Skin epidermis (tissue), 12 donors: Measurements from ENCODE around the gene PHYHIPL.

Source experiments
- H3K27ac ChIP-seq, 21 experiments: fragments of 200-600 bp; sonication (generic) in 11 of 21; one replicate each; pipeline ENCODE4 v1.5.0; 2020; ENCODE audit warnings: mild to moderate bottlenecking in 3 of 21, inconsistent platforms in 2 of 21, moderate library complexity in 2 of 21
- H3K4me3 ChIP-seq, 7 experiments: fragments of 200-600 bp; sonication (generic) in 2 of 7; one replicate each; pipeline ENCODE4 v1.5.0; 2020; ENCODE audit warnings: inconsistent platforms in 2 of 7, mild to moderate bottlenecking in 2 of 7, moderate library complexity in 1 of 7

Gene PHYHIPL

GRCh38 chr10:59243611-59244195 is 67.3 kb downstream of the PHYHIPL start:
- H3K4me3 ChIP-seq = no peak overlapping the region
- no peak overlapping the region for H3K27ac ChIP-seq

- no peak overlapping the region for H3K27ac ChIP-seq
- H3K4me3 ChIP-seq = no peak overlapping the region
Measured at GRCh38 chr10:59244871-59245270, 68.4 kb downstream of the PHYHIPL start.

GRCh38 chr10:59245686-59246085 is 69.2 kb downstream of the PHYHIPL start:
- no peak overlapping the region for H3K4me3 ChIP-seq
- no peak overlapping the region for H3K27ac ChIP-seq

GRCh38 chr10:59252491-59252890 is 76.0 kb downstream of the PHYHIPL start:
- Histone ChIP-seq H3K27ac (no peak overlapping the region), H3K4me3 (no peak overlapping the region)

GRCh38 chr10:59255463-59255862 is 79.0 kb downstream of the PHYHIPL start:
- H3K27ac ChIP-seq = no peak overlapping the region
- no peak overlapping the region for H3K4me3 ChIP-seq

- Histone ChIP-seq H3K4me3 (no peak overlapping the region), H3K27ac (no peak overlapping the region)
Measured at GRCh38 chr10:59257224-59257623, 80.8 kb downstream of the PHYHIPL start.

GRCh38 chr10:59258890-59259289 is 82.4 kb downstream of the PHYHIPL start:
- Histone ChIP-seq H3K27ac (no peak overlapping the region), H3K4me3 (no peak overlapping the region)

GRCh38 chr10:59265141-59265540 is 88.7 kb downstream of the PHYHIPL start:
- Histone ChIP-seq H3K27ac (no peak overlapping the region), H3K4me3 (no peak overlapping the region)

GRCh38 chr10:59266321-59266720 is 89.9 kb downstream of the PHYHIPL start:
- Histone ChIP-seq H3K27ac (no peak overlapping the region), H3K4me3 (no peak overlapping the region)

- no peak overlapping the region for H3K4me3 ChIP-seq
- H3K27ac ChIP-seq = no peak overlapping the region
Measured at GRCh38 chr10:59268460-59268859, 92.0 kb downstream of the PHYHIPL start.

GRCh38 chr10:59269651-59270050 is 93.2 kb downstream of the PHYHIPL start:
- Histone ChIP-seq H3K4me3 (no peak overlapping the region), H3K27ac (no peak overlapping the region)

GRCh38 chr10:59270492-59270891 is 94.0 kb downstream of the PHYHIPL start:
- H3K4me3 ChIP-seq = no peak overlapping the region
- no peak overlapping the region for H3K27ac ChIP-seq

GRCh38 chr10:59271160-59271559 is 94.7 kb downstream of the PHYHIPL start:
- Histone ChIP-seq H3K27ac (no peak overlapping the region), H3K4me3 (no peak overlapping the region)

- Histone ChIP-seq H3K27ac (no peak overlapping the region), H3K4me3 (no peak overlapping the region)
Measured at GRCh38 chr10:59272061-59272460, 95.6 kb downstream of the PHYHIPL start.

- Histone ChIP-seq H3K27ac (no peak overlapping the region), H3K4me3 (no peak overlapping the region)
Measured at GRCh38 chr10:59273445-59273844, 97.0 kb downstream of the PHYHIPL start.

- Histone ChIP-seq H3K27ac (no peak overlapping the region), H3K4me3 (no peak overlapping the region)
Measured at GRCh38 chr10:59276133-59276532, 99.7 kb downstream of the PHYHIPL start.

- Histone ChIP-seq H3K27ac (no peak overlapping the region), H3K4me3 (no peak overlapping the region)
Measured at GRCh38 chr10:59276919-59277318, 100.5 kb downstream of the PHYHIPL start.

GRCh38 chr10:59279476-59279875 is 103.0 kb downstream of the PHYHIPL start:
- no peak overlapping the region for H3K4me3 ChIP-seq
- H3K27ac ChIP-seq = no peak overlapping the region

GRCh38 chr10:59279991-59280505 is 103.6 kb downstream of the PHYHIPL start:
- H3K27ac ChIP-seq = no peak overlapping the region
- H3K4me3 ChIP-seq = no peak overlapping the region

- H3K4me3 ChIP-seq = no peak overlapping the region
- H3K27ac ChIP-seq = no peak overlapping the region
Measured at GRCh38 chr10:59281861-59282260, 105.4 kb downstream of the PHYHIPL start.

GRCh38 chr10:59283456-59284091 is 107.1 kb downstream of the PHYHIPL start:
- H3K4me3 ChIP-seq = no peak overlapping the region
- H3K27ac ChIP-seq = no peak overlapping the region
